Hematopoietic multipotent progenitor cell treated with erythropoietin and hydrocortisone succinate and interleukin-3 and kit ligand, for 4 days (in vitro differentiated cells): ENCODE results near the gene ALDH1A2.
A peak's percentile ranks its signal among the peaks of the same experiment; 100 is the strongest.
"Not testable (repeated sequence)": the region's sequence is repeated elsewhere in the genome, so short reads cannot be mapped to it uniquely, and the experiment has no call there.

Experiments used
- DNase-seq: peaks from one replicate; pipeline ENCODE4 v3.0.0-alpha.2; 2015

The ALDH1A2 gene

DNA sequence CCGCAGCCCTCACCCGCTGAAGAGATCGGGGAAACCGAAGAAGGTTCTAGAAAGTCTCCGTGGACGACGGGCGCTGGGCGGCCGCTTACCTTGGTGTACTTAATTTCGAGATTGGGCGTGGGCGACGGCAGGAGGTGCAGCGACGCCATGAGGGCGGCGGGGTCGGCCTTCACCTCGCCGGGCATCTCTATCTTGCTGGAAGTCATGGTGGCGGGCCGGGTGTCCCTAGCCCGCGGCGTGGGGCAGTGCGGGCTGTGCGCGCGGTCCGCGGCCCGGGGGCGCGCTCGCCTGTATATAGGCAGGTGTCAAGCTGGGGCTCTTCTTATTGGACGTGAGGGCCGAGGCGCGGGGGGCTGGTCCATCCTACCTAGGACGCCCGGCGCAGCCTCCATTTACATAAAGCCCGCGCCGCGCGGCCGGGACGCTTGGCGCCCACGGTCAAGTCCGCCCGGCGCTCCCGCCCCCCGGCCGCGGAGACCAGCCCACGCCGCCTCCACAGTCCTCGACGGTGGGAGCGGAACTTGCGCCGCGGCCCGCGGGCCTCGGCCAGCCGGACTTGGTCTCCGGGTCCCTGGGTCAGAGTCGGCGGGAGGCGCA is at the start of gene ALDH1A2:
ALDH1A2 (minus strand) TSS at position 267 of the 597 bp plus-strand sequence; CDS start at position 206, 61 bp downstream.
- no peak for DNase-seq

DNA sequence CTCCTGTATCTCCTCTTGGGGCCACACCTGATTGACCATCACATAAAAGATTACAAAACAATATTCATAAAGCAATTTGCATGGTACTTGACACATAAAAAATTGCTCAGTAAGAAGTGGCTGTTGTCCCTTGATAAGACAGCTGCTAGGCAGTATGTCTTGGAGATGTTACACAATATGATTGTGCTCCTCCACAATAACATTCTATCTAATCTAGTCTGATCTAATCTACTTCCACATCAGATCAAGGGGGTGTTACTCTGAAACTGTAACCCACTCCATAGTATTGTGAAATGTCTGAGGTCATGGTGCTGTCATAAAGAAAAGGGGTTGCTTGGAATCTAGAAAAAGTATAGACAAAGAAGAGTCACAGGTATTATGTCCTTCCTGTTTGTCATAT is 49.3 kb upstream of the ALDH1A2 start:
- DNase-seq: peak; percentile 74

DNA sequence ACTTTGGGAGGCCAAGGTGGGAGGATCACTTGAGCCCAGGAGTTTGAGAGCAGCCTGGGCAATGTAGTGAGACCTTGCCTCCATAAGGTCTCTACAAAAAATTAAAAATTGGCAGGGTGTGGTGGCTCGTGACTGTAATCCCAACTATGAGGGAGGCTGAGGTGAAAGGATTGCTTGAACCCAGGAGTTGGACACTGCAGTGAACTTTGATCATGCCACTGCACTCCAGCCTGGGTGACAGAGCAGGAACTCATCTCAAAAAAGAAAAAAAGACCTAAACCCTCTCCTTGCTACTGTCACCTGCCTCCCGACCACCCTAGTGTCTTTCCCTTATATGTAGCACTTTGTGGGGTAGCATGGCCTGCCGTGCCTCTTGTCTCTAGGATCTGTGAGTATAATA is 48.9 kb upstream of the ALDH1A2 start:
- no peak for DNase-seq

DNA sequence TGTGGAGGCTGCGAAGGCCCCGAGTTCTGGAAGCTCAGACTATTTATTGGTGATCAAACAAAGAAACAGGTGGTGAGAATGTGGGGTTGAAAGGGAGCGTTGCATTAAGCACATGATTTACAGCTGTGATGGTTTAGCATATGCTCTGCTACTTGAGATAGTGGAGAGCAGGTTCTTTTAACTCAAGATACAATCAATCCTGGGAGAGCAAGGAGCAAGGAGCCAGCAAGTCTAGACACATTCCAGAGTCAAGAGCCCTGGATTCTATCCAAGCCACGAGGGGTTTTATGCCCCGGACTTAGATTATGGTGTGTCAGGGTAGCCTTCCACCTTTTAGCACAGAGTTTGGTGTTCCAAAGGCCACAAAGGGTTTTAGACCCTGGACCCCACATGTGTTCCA is 47.8 kb upstream of the ALDH1A2 start:
- not testable (repeated sequence) for DNase-seq

DNA sequence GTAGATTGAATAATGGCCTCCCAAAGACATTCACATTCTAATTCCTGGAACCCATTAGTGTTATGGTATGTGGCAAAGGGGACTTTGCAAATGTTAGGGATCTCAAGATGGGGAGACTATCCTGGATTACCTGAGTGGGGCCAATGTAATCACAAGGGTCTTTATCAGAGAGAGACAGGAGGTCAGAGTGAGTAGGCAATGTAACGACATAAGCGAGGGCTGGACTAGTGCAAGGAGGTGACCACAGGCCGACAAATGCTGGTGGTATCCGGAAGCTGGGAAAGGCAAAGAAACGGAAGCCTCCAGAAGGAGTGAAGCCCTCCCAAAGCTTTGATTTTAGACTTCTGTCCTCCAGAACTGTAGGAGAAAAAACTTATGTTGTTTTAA is 46.2 kb upstream of the ALDH1A2 start:
- no peak for DNase-seq

DNA sequence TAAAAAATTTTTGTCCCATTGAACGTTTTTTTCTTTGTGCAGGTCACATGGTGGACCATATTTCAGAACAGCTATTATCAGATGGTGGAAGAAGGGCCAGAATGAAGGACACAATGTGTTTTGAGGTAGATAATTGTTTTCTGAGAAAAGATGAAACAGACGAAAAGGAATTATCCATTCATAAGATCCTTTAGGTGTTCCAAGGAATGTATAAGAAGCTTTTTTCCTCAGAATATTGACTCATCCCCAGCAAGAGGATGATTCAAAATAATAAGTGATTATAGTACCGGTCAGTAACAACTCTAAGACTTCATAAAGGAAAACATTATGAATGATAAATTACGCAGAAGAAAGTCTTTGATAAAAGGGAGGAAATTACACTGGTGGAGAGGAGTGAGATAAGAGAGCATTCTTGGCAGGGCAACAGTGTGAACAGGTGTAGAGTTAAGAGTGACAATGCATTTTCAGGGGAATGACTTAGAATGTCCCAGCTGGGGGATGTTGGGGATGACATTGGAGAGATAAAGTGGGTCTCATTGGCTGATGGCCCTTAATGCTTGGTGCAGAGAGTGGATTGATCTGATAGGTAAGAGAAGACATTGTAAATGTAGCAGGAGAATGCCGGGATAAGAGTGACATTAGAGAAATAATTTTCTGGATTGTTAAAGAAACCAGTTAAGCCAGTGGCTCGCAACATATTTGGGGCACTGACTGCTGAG is 45.6 kb upstream of the ALDH1A2 start:
- peak; percentile 59 for DNase-seq

DNA sequence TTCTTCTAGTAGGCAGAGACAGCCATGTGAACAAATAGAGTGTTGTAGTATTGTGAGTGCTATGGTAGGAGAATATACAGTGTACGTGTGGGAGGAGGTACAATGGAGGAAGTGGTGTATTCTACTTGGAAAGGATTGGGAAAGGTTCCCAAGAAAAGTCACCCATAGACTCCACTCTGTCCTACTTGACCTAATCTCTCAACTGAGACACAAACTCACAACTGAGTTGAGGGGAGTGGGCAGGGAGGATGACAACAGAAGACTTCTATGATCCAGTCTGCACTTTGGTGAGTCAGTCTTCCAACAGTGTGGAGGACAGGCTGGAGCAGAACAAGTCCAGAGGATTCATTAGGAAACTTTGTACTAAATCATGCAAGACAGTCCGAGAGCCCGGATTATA is 43.9 kb upstream of the ALDH1A2 start:
- DNase-seq: no peak

DNA sequence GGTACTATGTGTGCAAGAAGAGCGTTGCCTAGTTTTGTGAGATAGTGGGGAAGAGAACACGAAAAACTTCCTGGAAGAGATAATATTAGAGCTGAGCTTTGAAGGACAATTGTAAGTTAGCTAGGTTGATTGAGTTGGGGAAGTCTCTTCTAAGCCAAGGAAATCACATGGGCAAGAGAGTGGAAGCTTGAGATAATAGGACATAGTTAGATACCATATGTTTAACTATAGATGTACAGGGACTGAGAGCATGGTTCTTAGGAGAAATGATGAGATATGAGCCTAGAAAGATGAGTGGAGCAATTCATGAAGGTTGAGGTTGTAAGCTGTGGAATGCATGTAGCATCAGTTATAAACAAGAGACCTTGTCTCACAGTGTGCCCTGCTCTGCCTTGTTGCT is 42.6 kb upstream of the ALDH1A2 start:
- no peak for DNase-seq

DNA sequence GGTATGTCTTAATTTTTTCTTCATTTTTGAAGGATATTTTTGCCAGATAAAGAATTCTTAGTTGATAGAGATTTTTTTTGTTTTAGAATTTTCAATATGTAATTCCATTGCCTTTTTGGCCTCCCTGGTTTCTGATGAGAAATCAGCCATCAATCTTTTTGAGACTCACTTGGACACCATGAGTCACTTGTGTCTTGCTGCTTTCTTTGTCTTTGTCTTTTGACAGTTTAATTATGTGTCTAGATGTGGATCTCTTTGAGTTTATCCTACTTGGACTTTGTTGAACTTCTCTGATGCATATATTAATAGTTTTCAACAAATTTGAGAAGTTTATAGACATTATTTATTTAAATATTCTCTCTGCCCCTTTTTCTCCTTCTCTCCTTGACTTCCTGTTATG is 38.0 kb upstream of the ALDH1A2 start:
- no peak for DNase-seq

DNA sequence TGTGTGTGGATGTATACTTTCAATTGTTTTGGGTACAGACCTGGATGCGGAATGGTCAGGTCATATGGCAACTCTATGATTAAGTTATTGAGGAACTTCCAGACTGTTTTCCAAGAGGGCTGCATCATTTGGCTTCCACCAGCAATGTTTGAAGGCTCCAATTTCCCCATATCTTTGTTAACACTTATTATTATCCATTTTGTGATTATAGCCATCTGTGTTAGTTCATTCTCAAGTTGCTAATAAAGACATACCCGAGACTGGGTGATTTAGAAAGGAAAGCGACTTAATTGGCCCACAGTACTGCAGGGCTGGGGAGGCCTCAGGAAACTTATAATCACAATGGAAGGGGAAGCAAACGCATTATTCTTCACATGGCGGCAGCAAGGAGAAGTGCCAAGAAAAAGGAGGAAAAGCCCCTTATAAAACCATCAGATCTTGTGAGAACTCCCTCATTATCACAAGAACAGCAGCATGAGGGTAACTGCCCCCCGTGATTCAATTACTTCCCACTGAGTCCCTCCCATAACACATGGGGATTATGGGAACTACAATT is 31.1 kb upstream of the ALDH1A2 start:
- no peak for DNase-seq

DNA sequence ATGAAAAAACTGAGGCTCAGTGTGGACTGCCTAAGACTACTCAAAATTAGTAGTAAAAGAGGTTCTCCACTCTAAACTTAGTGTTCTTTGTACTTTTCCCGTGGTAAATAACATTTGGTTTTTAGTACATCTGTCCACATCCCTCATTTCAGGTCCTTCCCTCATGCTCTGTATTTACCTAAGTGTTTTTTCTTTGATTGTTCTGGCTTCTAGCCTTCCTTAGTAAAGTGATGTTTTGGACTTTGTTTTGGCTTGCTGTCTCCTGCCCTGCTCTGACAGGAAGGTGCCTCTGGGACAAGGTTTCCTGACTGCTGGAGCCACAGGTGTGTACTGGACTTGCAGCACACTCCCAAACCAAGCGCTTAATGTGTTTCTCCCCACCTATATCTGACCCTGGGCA is 29.9 kb upstream of the ALDH1A2 start:
- DNase-seq: no peak

DNA sequence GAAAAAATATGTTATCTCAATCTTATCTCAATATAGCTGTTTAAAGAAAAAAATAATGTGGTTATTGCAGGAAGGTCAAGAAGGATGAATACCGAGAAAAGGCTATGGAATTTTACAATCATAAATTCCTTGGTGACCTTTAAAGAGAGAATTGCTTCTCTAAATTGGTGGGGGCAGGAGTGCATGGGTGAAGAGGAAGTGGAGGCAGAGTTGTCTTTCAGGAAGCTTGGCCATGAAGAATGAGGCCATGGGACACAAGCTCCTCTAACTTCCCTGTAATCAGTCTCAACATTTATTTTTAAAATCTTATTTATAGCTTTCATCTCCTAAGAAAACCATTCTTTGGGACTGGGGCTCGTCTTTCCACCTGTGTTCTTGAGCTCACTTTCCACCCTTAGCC is 22.4 kb upstream of the ALDH1A2 start:
- no peak for DNase-seq

DNA sequence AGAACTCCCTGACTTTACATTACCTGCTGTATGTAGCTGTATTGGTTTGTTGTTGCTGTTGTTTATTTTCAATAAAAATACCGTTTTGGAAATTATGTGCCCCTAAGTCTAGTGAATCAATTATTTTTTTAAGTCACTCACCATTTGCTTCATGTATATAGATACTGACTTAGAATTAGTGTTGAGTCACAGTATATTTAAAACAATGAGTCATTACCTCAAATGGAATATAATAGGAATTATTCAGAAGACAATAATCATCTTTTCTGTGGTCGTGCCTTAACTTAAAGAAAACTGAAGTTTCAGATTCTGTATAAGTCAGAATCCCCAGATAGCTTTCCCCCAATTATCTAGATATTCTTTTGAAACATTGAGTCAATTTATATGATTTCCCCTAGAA is 21.0 kb upstream of the ALDH1A2 start:
- no peak for DNase-seq

DNA sequence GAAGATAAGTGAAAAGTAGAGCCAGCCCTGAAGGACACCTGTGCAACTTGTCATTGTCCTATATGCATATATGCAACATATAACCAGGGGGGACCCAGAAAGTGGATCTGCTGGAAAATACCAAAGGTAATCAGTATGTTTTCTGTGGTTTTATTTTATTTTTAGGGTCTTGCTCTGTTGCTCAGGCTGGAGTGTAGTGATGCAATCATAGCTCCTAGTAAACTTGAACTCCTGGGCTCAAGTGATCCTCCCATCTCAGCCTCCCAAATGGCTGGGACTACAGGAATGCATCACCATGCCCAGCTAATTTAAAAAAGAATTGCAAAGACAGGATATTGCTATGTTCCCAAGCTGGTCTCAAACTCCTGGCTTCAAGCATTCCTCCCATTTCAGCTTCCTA is 18.0 kb upstream of the ALDH1A2 start:
- no peak for DNase-seq

DNA sequence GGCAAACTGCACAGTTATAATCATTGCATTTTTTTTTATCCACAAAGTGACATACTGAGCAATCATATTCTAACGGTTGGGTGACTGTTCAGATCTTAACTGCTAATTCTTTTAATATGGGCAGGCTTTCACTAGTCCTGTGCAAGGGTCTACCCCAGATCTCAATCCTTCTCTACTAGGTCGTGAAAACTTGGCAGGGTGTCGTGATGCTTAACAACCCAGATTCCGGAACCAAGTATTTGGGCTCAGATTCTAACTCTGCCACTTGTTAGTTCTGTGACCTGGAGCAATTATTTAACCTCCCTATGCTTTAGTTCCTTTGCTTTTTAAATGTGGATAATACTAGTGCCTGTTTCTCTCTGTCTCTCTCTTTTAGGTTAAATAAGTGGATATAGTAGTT is 16.4 kb upstream of the ALDH1A2 start:
- no peak for DNase-seq

DNA sequence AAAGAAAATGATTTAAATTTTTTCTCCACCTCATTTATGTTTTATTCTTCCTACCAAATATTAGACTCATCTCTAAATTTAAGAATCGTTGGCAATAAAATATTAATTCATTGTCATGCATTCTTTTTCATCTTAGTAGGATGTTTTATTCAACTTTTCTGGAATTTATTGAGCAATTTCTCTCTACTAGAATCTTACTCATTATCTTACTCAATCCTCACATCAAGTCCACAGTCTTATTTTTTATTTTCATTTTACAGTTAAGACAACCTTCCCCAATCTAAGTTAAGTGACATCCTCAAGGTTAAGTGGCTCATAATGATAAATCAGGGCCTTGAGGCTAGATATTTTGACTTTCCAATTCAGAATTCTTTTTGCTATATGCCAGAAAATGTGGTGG is 15.9 kb upstream of the ALDH1A2 start:
- DNase-seq: no peak

DNA sequence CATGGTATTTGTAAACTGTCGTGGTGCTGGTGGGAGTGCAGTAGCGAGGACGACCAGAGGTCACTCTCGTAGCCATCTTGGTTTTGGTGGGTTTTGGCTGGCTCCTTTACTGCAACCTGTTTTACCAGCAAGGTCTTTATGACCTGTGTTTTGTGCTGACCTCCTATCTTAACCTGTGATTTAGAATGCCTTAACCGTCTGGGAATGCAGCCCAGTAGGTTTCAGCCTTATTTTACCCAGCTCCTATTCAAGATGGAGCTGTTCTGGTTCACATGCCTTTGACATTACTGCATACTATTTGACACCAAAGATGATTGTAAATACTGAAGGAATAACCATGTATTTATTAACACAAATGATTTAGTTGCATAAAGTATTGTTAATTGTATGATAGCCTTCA is 15.4 kb upstream of the ALDH1A2 start:
- DNase-seq: not testable (repeated sequence)

DNA sequence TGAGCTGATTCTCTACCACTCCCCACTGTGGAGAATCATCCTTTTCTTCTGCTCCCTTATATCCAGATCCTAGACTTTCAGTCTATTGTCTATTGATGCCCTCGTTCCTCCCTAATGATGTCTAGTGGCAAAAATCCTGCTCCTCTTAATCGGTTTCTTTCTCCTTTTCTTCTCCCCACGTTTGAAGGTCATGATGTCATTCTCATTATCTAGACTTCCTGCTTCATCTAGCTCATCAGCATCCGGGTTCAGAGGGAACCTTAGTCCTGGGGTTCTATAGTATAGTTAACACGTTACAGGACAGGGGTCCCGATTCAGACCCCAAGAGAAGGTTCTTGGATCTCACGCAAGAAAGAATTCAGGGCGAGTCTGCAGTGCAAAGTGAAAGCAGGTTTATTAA is 14.9 kb upstream of the ALDH1A2 start:
- no peak for DNase-seq

DNA sequence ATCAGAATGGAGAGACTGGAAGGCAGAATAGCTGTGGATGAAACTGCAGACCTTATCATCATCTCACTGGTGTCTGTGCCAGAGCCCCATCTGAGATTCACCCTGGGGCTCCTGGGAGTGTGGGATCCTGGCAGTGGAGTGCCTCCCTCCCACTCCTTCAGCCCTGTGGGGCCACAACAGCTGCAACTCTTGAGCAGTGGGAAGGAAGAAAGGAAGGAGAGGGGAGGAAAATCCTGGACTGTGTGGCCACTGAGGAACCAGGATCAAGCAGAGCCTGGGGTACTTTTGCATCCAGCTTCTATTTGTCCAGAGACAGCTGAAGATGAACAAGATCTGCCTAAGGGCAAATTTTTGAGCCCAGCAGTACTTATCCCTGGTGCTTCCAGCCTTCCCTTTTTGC is 13.1 kb upstream of the ALDH1A2 start:
- no peak for DNase-seq

DNA sequence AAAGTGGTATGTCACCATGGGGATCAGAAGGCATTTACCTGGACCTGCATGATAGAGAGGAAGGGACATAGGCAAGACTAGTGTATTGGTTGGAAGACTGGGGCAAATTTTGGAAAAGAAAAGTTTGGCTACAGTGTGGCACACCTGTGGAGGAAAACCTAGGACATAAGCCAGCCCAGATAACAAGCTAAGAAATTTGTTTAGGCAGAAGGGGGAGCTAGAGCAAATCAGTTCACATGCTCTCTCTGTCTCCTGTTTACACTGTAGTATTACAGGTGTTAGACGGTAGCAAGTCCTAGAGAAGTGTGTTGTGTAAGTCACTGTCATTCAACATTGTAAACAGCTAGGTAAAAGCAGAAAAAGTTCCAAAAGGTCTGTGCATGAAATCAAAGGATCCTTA is 11.9 kb upstream of the ALDH1A2 start:
- DNase-seq: no peak

DNA sequence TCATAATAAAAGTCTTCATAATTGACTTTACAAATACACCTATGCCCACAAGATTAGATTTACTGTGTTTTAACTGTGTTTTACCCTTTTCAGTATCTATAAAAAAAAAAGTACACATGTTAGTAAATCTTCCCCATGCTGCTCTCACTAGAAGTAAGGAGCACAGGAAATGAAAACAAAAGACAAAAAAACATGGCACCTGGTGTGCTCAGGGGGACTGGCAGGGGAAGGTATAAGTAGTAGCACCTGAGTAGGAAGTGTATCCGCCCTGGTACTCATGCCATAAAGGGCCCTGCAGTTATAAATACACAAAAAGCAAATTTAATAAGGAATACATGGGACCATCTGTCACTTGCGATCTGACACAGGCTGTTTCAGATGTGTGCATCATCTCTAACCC is 8.9 kb upstream of the ALDH1A2 start:
- DNase-seq: no peak

DNA sequence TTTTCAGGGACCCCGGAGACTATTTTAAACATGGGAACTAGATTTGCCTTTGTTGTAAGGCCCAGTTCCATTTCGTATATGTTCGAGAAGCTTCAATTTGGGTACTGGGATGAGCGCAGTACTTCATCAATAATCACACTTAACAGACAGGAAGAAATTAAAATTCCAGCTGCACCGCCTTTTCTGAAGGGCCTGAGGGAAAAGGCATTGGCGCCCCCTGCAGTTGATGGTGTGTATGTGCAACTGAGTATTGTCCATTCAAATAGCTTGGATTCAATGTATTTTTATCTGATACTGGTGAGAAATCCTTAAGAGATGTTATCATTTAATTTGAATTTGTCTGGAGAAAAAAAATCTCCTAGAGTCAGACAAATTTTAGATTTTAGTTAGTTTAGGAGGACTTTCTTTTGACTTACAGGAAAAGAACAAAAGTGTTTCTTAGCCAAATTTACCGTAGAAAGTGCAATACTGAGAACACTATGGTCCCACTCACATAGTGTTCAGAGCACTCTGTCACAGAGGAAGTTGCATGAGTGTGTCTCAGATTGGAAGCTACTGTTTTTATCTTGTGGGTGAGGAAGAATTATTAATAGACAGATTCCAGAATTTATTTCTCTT is 5.4 kb upstream of the ALDH1A2 start:
- DNase-seq: peak; percentile 70

DNA sequence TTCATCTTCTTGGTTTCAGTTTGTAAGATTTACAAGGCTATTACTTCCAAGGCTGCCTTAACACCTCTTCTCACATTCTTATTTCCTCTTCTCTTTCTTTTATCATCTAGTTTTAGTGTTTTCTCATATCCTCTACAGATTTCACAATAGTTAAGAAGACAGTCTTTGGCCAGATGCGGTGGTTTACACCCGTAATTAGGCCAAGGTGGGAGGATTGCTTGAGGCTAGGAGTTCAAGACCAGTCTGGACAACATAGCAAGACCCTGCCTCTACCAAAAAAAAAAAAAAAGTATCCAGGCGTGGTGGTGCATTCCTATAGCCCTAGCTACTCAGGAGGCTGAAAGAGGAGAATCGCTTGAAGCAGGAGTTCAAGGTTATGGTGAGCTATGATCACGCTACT is 3.5 kb upstream of the ALDH1A2 start:
- no peak for DNase-seq
